H1 (cell line): ENCODE data around the gene WFDC1. TPM values are rescaled to one million over a fixed set of nuclear protein-coding genes. Genes with fewer than 3 reads are reported as not detected.

Source experiments
- CTCF ChIA-PET: fragments of 300-600 bp; sonication (Branson Sonifier 250); formaldehyde crosslinking; loops from one replicate; lab custom pipeline; 2021; ENCODE audit not compliant: partially characterized antibody; lab: Charles Lee
- POLR2A ChIA-PET: fragments of 300-600 bp; sonication (Branson Sonifier 250); formaldehyde crosslinking; loops from one replicate; lab custom pipeline; 2021; ENCODE audit warnings: inconsistent platforms; ENCODE audit not compliant: partially characterized antibody; lab: Charles Lee
- DNase-seq, 2 experiments: peaks; one replicate each; pipeline versions ENCODE4 v3.0.0 to v3.0.0-alpha.2; 2010 to 2022; ENCODE audit warnings: low spot score in 2 of 2, low read depth in 1 of 2, mixed read lengths in 1 of 2
- FAIRE-seq: peaks from 2 replicates; lab custom pipeline; 2011; peaks lifted over from hg19 to GRCh38; lab: Jason Lieb, UNC
- H2AFZ ChIP-seq: 2 replicates; pipeline ENCODE4 v1.8.1; 2012; ENCODE audit warnings: low read length, inconsistent platforms
- H2AK5ac ChIP-seq: 2 replicates; pipeline ENCODE4 v1.6.1; 2013; ENCODE audit warnings: low read depth, low read length
- H2BK120ac ChIP-seq: replicated peaks from 2 replicates; pipeline ENCODE3; 2013; ENCODE audit warnings: low read depth, low read length, inconsistent platforms
- H2BK12ac ChIP-seq: 2 replicates; pipeline ENCODE4 v1.6.1; 2013; ENCODE audit warnings: low read depth, low read length
- H2BK15ac ChIP-seq: 2 replicates; pipeline ENCODE4 v1.6.1; 2013; ENCODE audit warnings: low read length
- H2BK20ac ChIP-seq: 2 replicates; pipeline ENCODE4 v1.6.1; 2013; ENCODE audit warnings: low read length
- H2BK5ac ChIP-seq: 2 replicates; pipeline ENCODE4 v1.6.1; 2013; ENCODE audit warnings: low read depth, low read length
- H3K14ac ChIP-seq: 2 replicates; pipeline ENCODE4 v1.6.1; 2013; ENCODE audit warnings: inconsistent platforms; ENCODE audit not compliant: insufficient read length
- H3K18ac ChIP-seq: 2 replicates; pipeline ENCODE4 v1.6.1; 2013; ENCODE audit warnings: low read length; ENCODE audit errors: extremely low read depth
- H3K23ac ChIP-seq: 2 replicates; pipeline ENCODE4 v1.6.1; 2013; ENCODE audit warnings: inconsistent platforms; ENCODE audit not compliant: insufficient read length
- H3K23me2 ChIP-seq: 2 replicates; pipeline ENCODE4 v1.6.1; 2013; ENCODE audit warnings: low read depth, low read length
- H3K27ac ChIP-seq: 2 replicates; pipeline ENCODE4 v1.6.1; 2011; ENCODE audit warnings: low read depth, low read length, inconsistent platforms
- H3K27me3 ChIP-seq, 4 experiments: replicated peaks in 1 of 4; 1 replicate in 1 of 4; 2 replicates in 3 of 4; pipeline versions ENCODE4 v1.6.1 to v1.8.1; 2011 to 2013; ENCODE audit warnings: low read length in 3 of 4, mild to moderate bottlenecking in 3 of 4, inconsistent platforms in 2 of 4, mixed read lengths in 2 of 4, moderate library complexity in 1 of 4; ENCODE audit not compliant: control insufficient read depth in 3 of 4, insufficient read depth in 3 of 4; ENCODE audit errors: extremely low read depth in 1 of 4
- H3K36me3 ChIP-seq, 4 experiments: 2 replicates each; pipeline versions ENCODE4 v1.6.1 to v1.8.1; 2011 to 2013; ENCODE audit warnings: mild to moderate bottlenecking in 4 of 4, low read length in 3 of 4, moderate library complexity in 2 of 4, control low read depth in 1 of 4, inconsistent platforms in 1 of 4; ENCODE audit not compliant: insufficient read depth in 4 of 4, control insufficient read depth in 2 of 4
- H3K4ac ChIP-seq: replicated peaks from 2 replicates; pipeline ENCODE3; 2013; ENCODE audit warnings: low read length, low read depth, mixed read lengths, inconsistent platforms; ENCODE audit not compliant: insufficient read length
- H3K4me1 ChIP-seq, 4 experiments: replicated peaks in 1 of 4; 1 replicate in 1 of 4; 2 replicates in 3 of 4; pipeline versions ENCODE4 v1.6.1 to v1.8.1; 2011 to 2013; ENCODE audit warnings: low read length in 3 of 4, inconsistent platforms in 2 of 4, mixed read lengths in 1 of 4; ENCODE audit not compliant: insufficient read depth in 4 of 4, control insufficient read depth in 3 of 4
- H3K4me2 ChIP-seq, 2 experiments: 2 replicates each; pipeline versions ENCODE4 v1.6.1 to v1.8.1; 2011 to 2013; ENCODE audit warnings: low read depth in 2 of 2, low read length in 2 of 2, control low read depth in 1 of 2, inconsistent platforms in 1 of 2, mild to moderate bottlenecking in 1 of 2; ENCODE audit not compliant: insufficient read depth in 1 of 2
- H3K4me3 ChIP-seq, 4 experiments: fragments of 200-600, 300-600 bp in 1 of 4; sonication (generic), shearing (Covaris generic), sonication (Bioruptor Twin) in 1 of 4; 2 replicates each; pipeline versions ENCODE4 v1.5.1 to v1.8.1; 2011 to 2016; ENCODE audit warnings: low read length in 4 of 4, low read depth in 3 of 4, control low read depth in 2 of 4, inconsistent platforms in 2 of 4, mild to moderate bottlenecking in 2 of 4, mixed read lengths in 1 of 4, moderate library complexity in 1 of 4; ENCODE audit not compliant: insufficient read depth in 2 of 4; ENCODE audit errors: extremely low read depth in 1 of 4
- H3K56ac ChIP-seq: replicated peaks from 2 replicates; pipeline ENCODE3; 2013; ENCODE audit warnings: low read depth, mild to moderate bottlenecking, mixed read lengths, low read length, inconsistent platforms; ENCODE audit not compliant: insufficient read length
- H3K79me1 ChIP-seq: 2 replicates; pipeline ENCODE4 v1.6.1; 2013; ENCODE audit warnings: low read depth, low read length, control low read depth
- H3K79me2 ChIP-seq, 2 experiments: 2 replicates each; pipeline versions ENCODE4 v1.6.1 to v1.8.1; 2012 to 2013; ENCODE audit warnings: low read length in 2 of 2, mild to moderate bottlenecking in 2 of 2, inconsistent platforms in 1 of 2; ENCODE audit not compliant: insufficient read depth in 2 of 2, control insufficient read depth in 1 of 2
- H3K9ac ChIP-seq, 4 experiments: replicated peaks in 1 of 4; 1 replicate in 1 of 4; 2 replicates in 3 of 4; pipeline versions ENCODE4 v1.6.1 to v1.8.1; 2011 to 2013; ENCODE audit warnings: low read depth in 3 of 4, low read length in 3 of 4, control low read depth in 2 of 4, mild to moderate bottlenecking in 2 of 4, moderate library complexity in 2 of 4, inconsistent platforms in 1 of 4; ENCODE audit errors: extremely low read depth in 1 of 4
- H3K9me3 ChIP-seq, 2 experiments: 2 replicates each; pipeline versions ENCODE4 v1.6.1 to v1.8.1; 2012 to 2013; ENCODE audit warnings: mild to moderate bottlenecking in 2 of 2, moderate library complexity in 2 of 2, control low read depth in 1 of 2, inconsistent platforms in 1 of 2, low read depth in 1 of 2, low read length in 1 of 2, mixed read lengths in 1 of 2; ENCODE audit not compliant: insufficient read depth in 2 of 2
- H4K20me1 ChIP-seq, 2 experiments: replicated peaks in 1 of 2; 2 replicates each; pipeline versions ENCODE3 to v1.8.1; 2011 to 2013; ENCODE audit warnings: inconsistent platforms in 2 of 2, low read length in 2 of 2, mild to moderate bottlenecking in 1 of 2; ENCODE audit not compliant: insufficient read depth in 2 of 2, control insufficient read depth in 1 of 2
- H4K5ac ChIP-seq: 2 replicates; pipeline ENCODE4 v1.6.1; 2013; ENCODE audit warnings: low read length, low read depth, mixed read lengths, inconsistent platforms; ENCODE audit not compliant: insufficient read length
- H4K8ac ChIP-seq: 2 replicates; pipeline ENCODE4 v1.8.0; 2013; ENCODE audit warnings: mild to moderate bottlenecking, moderate library complexity, low read length, inconsistent platforms; ENCODE audit not compliant: insufficient read depth; ENCODE audit errors: extremely low read depth
- H4K91ac ChIP-seq: replicated peaks from 2 replicates; pipeline ENCODE3; 2013; ENCODE audit warnings: low read length, mixed read lengths, inconsistent platforms; ENCODE audit not compliant: insufficient read length
- ASH2L ChIP-seq: fragments of 200-600, 300-600 bp; sonication (generic); IDR thresholded peaks from one replicate; pipeline ENCODE4 v1.7.1; 2017; ENCODE audit warnings: low read length
- CHD1 ChIP-seq: IDR thresholded peaks from 2 replicates; pipeline ENCODE4 v1.6.1; 2012; ENCODE audit warnings: low read depth, low read length, improper control_type of control experiment
- CREB1 ChIP-seq: IDR thresholded peaks from 2 replicates; pipeline ENCODE4 v1.6.1; 2012; ENCODE audit warnings: inconsistent platforms
- POU5F1 ChIP-seq: IDR thresholded peaks from 2 replicates; pipeline ENCODE4 v1.6.1; 2011; ENCODE audit warnings: low read depth, mild to moderate bottlenecking, low read length, moderate library complexity
- SUZ12 ChIP-seq: fragments of 200-600 bp; sonication (generic); IDR thresholded peaks from 2 replicates; pipeline ENCODE4 v1.6.1; 2012; ENCODE audit warnings: mild to moderate bottlenecking, inconsistent platforms, low read length, moderate library complexity, mixed read lengths
- TCF12 ChIP-seq: IDR thresholded peaks from 2 replicates; pipeline ENCODE4 v1.6.1; 2011; ENCODE audit warnings: low read depth, mild to moderate bottlenecking, low read length
- WGBS, 2 experiments: shearing (Covaris generic) in 1 of 2; methylation state at CpG; one replicate each; pipeline versions ENCODE4 v1.1.6 to v1.1.7; 2013 to 2015; ENCODE audit warnings: low lambda C conversion rate in 2 of 2, mixed read lengths in 2 of 2, inconsistent platforms in 1 of 2, low coverage in 1 of 2, missing lambda C conversion rate in 1 of 2; ENCODE audit not compliant: insufficient replicate concordance in 2 of 2, insufficient coverage in 1 of 2, insufficient read length in 1 of 2; ENCODE audit errors: extremely low coverage in 1 of 2, missing lambda C conversion rate in 1 of 2; 5-methylcytosine and 5-hydroxymethylcytosine counted together
- polyA plus RNA-seq, 7 experiments: library from polyadenylated mRNA; depleted of rRNA in 3 of 7; stranded (reverse) in 5 of 7; unstranded in 2 of 7; fragments of >200 nt in 5 of 7; fragments of 200-250 nt in 2 of 7; gene quantifications; 1 replicate in 5 of 7; 2 replicates in 1 of 7; 4 replicates in 1 of 7; pipeline versions ENCODE4 v1.2.1 to v1.2.3, GENCODE V29; 2011 to 2013; ENCODE audit warnings: missing spikeins in 2 of 7, mixed read lengths in 2 of 7
- total RNA-seq: library from RNA; stranded (reverse); fragmentation: NEBNext Ultra II Directional; extraction: Animal tissue kit (Norgen Biotek cat#: 25700); gene quantifications from 2 replicates; pipeline ENCODE4 v1.2.1, GENCODE V29; 2021

The WFDC1 gene
- total and polyA plus RNA-seq, 2 of the 8 experiments (the other 6 are each of a cell fraction or from before 2014, with no cell fraction given), result 0.70 to 1.1 TPM

GRCh38 chr16:84302111-84302954 is 7.7 kb downstream of the WFDC1 start:
- peaks cover 9 to 16% (median 13%) of the 10 kb centered on the region in 4 experiments for H3K4me1 ChIP-seq
- DNase-seq, result no peak
- H2BK20ac ChIP-seq, result no peak overlapping the region
- no peaks in the 10 kb centered on the region for H3K23me2 ChIP-seq
- H3K9ac ChIP-seq, result no peak overlapping the region
- H2BK15ac ChIP-seq, result peak overlapping the region; percentile 74; the same call in 1 of the 2 replicates
- no peak overlapping the region for H4K8ac ChIP-seq
- no peak overlapping the region for H2AFZ ChIP-seq
- H4K5ac ChIP-seq, result no peak overlapping the region
- POLR2A ChIA-PET, result no interaction called here
- no peaks in the 10 kb centered on the region for H4K20me1 ChIP-seq
- peaks cover 0 to 2% (median 0%) of the 10 kb centered on the region in 4 experiments; a peak in 1 of 7 replicates for H3K27me3 ChIP-seq
- peak overlapping the region; percentile 6 for H2BK120ac ChIP-seq
- H3K9me3 ChIP-seq, result no peaks in the 10 kb centered on the region
- H3K23ac ChIP-seq, result no peak overlapping the region
- H3K4me2 ChIP-seq, result no peak overlapping the region
- TF ChIP-seq POU5F1 (no peak), CREB1 (no peak), SUZ12 (no peak), TCF12 (no peak), ASH2L (no peak), CHD1 (no peak)
- H3K36me3 ChIP-seq, result no peaks in the 10 kb centered on the region
- H2BK5ac ChIP-seq, result peak overlapping the region; percentile 73; the same call in 1 of the 2 replicates
- FAIRE-seq, result no peak
- H2AK5ac ChIP-seq, result peak overlapping the region; percentile 95; the same call in 1 of the 2 replicates
- no peak overlapping the region for H3K4ac ChIP-seq
- peak overlapping the region; percentile 96; the same call in 1 of the 2 replicates for H2BK12ac ChIP-seq
- H3K27ac ChIP-seq, result no peak overlapping the region
- no peak overlapping the region for H4K91ac ChIP-seq
- no peaks in the 10 kb centered on the region for H3K79me1 ChIP-seq
- H3K79me2 ChIP-seq, result no peaks in the 10 kb centered on the region
- peak overlapping the region; percentile 66; the same call in 1 of the 2 replicates for H3K18ac ChIP-seq
- WGBS, 2 experiments, result 85% methylated on average over 27 of the region's 28 CpGs; no CpG with 5 or more reads in 1 of the 2 experiments
- H3K56ac ChIP-seq, result no peak overlapping the region
- CTCF ChIA-PET, result interaction anchor here (0.9 to 4.4 kb wide), 4 partner anchors 24 to 127 kb away, joined by 3 to 40 read pairs (median 6); no protein-coding TSS in a partner anchor
- no peak overlapping the region for H3K14ac ChIP-seq
- no peak overlapping the region for H3K4me3 ChIP-seq
